HCT116 (cell line): ENCODE results near the gene P2RX7. TPM values are rescaled to one million over a fixed set of nuclear protein-coding genes. Genes with fewer than 3 reads are reported as not detected.

ENCODE experiments used
- ATAC-seq: fragments of 200-7000 bp; cut with Tn5 transposase; 2 replicates; pipeline ENCODE4 v1.9.1; 2020; ENCODE audit warnings: mild to moderate bottlenecking, moderate library complexity
- BruUV-seq: library from RNA; stranded (reverse); fragments of 400-500 nt; replicated peaks from 2 replicates; lab custom pipeline; 2021; lab: Mats Ljungman, UMichigan
- CTCF ChIA-PET: fragments of 300-600 bp; sonication (Branson Sonifier 250); formaldehyde crosslinking; loops from one replicate; lab custom pipeline; 2021; ENCODE audit warnings: antibody characterized with exemption; lab: Charles Lee
- POLR2A ChIA-PET: fragments of 300-600, 350-600 bp; sonication (Branson Sonifier 250); formaldehyde crosslinking; loops from one replicate; lab custom pipeline; 2021; ENCODE audit warnings: antibody characterized with exemption; lab: Charles Lee
- RAD21 ChIA-PET, 2 experiments: fragments of 300-600 bp; sonication (Branson Sonifier 250); formaldehyde crosslinking; loops; one replicate each; lab custom pipeline; 2023; ENCODE audit warnings: low total read pairs in 2 of 2; ENCODE audit not compliant: uncharacterized antibody in 2 of 2, unreplicated experiment in 2 of 2, low non-redundant PET in 1 of 2; lab: Charles Lee
- DNase-seq: peaks from one replicate; pipeline ENCODE4 v3.0.0-alpha.2; 2010; ENCODE audit warnings: low read depth, low spot score
- H2AFZ ChIP-seq: fragments of 200-600 bp; shearing (Covaris generic), sonication (generic); 2 replicates; pipeline ENCODE4 v1.6.1; 2017; ENCODE audit warnings: low read depth, mixed run types, mixed read lengths, antibody characterized with exemption, low read length; ENCODE audit not compliant: poor library complexity, severe bottlenecking
- H3K27ac ChIP-seq: 2 replicates; pipeline ENCODE4 v1.5.1; 2012; ENCODE audit warnings: low read depth, low read length
- H3K27me3 ChIP-seq: fragments of 200-600 bp; sonication (generic); 2 replicates; pipeline ENCODE4 v1.6.1; 2016; ENCODE audit warnings: mixed run types, low read length, mixed read lengths; ENCODE audit not compliant: insufficient read depth
- H3K36me3 ChIP-seq, 2 experiments: fragments of 200-500 bp in 1 of 2; fragments of 200-600 bp in 1 of 2; sonication (Bioruptor generic) in 1 of 2; sonication (generic) in 1 of 2; 2 replicates each; pipeline versions ENCODE4 v1.5.1 to v1.6.1; 2014 to 2016; ENCODE audit warnings: low read length in 2 of 2, inconsistent platforms in 1 of 2, mixed read lengths in 1 of 2, mixed run types in 1 of 2; ENCODE audit not compliant: insufficient read depth in 2 of 2, control insufficient read depth in 1 of 2
- H3K4me1 ChIP-seq, 2 experiments: fragments of 200-600 bp in 1 of 2; sonication (generic) in 1 of 2; 2 replicates each; pipeline versions ENCODE4 v1.5.1 to v1.6.1; 2012 to 2017; ENCODE audit warnings: low read length in 2 of 2, inconsistent platforms in 1 of 2, mild to moderate bottlenecking in 1 of 2, mixed read lengths in 1 of 2, mixed run types in 1 of 2, moderate library complexity in 1 of 2; ENCODE audit not compliant: insufficient read depth in 2 of 2, control insufficient read depth in 1 of 2
- H3K4me2 ChIP-seq: fragments of 200-600 bp; sonication (generic); 2 replicates; pipeline ENCODE4 v1.6.1; 2017; ENCODE audit warnings: mixed run types, low read length, mixed read lengths
- H3K4me3 ChIP-seq, 2 experiments: fragments of 200-600 bp in 1 of 2; sonication (generic) in 1 of 2; replicated peaks in 1 of 2; 2 replicates each; pipeline ENCODE4 v1.5.1; 2011 to 2016; ENCODE audit warnings: low read length in 2 of 2, control low read depth in 1 of 2, low read depth in 1 of 2, mild to moderate bottlenecking in 1 of 2, mixed read lengths in 1 of 2, mixed run types in 1 of 2
- H3K79me2 ChIP-seq: fragments of 200-600 bp; sonication (generic); 2 replicates; pipeline ENCODE4 v1.6.1; 2017; ENCODE audit warnings: mild to moderate bottlenecking, mixed run types, low read length, moderate library complexity, mixed read lengths; ENCODE audit not compliant: insufficient read depth
- H3K9ac ChIP-seq: fragments of 200-600 bp; sonication (generic); 2 replicates; pipeline ENCODE4 v1.6.1; 2016; ENCODE audit warnings: low read length, mixed read lengths
- H3K9me2 ChIP-seq: fragments of 200-600 bp; sonication (generic), shearing (Covaris generic); 2 replicates; pipeline ENCODE4 v1.6.1; 2017; ENCODE audit warnings: mixed run types, mild to moderate bottlenecking, moderate library complexity; ENCODE audit not compliant: insufficient read depth
- H3K9me3 ChIP-seq, 2 experiments: fragments of 200-500 bp in 1 of 2; fragments of 200-600 bp in 1 of 2; sonication (Bioruptor generic) in 1 of 2; sonication (generic) in 1 of 2; 2 replicates each; pipeline ENCODE4 v1.6.1; 2014 to 2017; ENCODE audit warnings: low read length in 2 of 2, mixed read lengths in 2 of 2, inconsistent platforms in 1 of 2, low read depth in 1 of 2, mild to moderate bottlenecking in 1 of 2, mixed run types in 1 of 2, moderate library complexity in 1 of 2; ENCODE audit not compliant: control insufficient read depth in 1 of 2, insufficient read depth in 1 of 2
- H4K20me1 ChIP-seq: fragments of 200-600 bp; sonication (generic), shearing (Covaris generic); 2 replicates; pipeline ENCODE4 v1.6.1; 2017; ENCODE audit warnings: mixed run types, mild to moderate bottlenecking, moderate library complexity; ENCODE audit not compliant: insufficient read depth
- CBX3 ChIP-seq: IDR thresholded peaks from 2 replicates; pipeline ENCODE4 v1.6.1; 2012; ENCODE audit warnings: low read depth
- EGR1 ChIP-seq: IDR thresholded peaks from 2 replicates; pipeline ENCODE4 v1.6.1; 2012; ENCODE audit warnings: low read depth
- EZH2phosphoT487 ChIP-seq: fragments of 200-600 bp; IDR thresholded peaks from 2 replicates; pipeline ENCODE4 v1.6.1; 2018; ENCODE audit warnings: antibody characterized with exemption, borderline replicate concordance
- intact Hi-C: fragments of 100-400 bp; cut with micrococcal nuclease; formaldehyde crosslinking; loops from 2 replicates; pipeline ENCODE4 v1.10.0; 2022
- total RNA-seq: library from RNA; stranded (reverse); gene quantifications from one replicate; pipeline ENCODE4 v1.2.1, GENCODE V29; 2021; ENCODE audit not compliant: unreplicated experiment

Gene P2RX7
- total RNA-seq, 1 experiment from 2014 or later = 1.5 TPM

- POLR2A ChIA-PET = no interaction called here
- Histone ChIP-seq H3K9me2 (no peaks in the 10 kb centered on the region), H3K79me2 (no peaks in the 10 kb centered on the region), H4K20me1 (no peaks in the 10 kb centered on the region), H3K36me3 (no peaks in the 10 kb centered on the region), H3K9me3 (no peaks in the 10 kb centered on the region), H3K4me1 (peaks cover 6 to 14% of the 10 kb centered on the region in 2 experiments), H3K4me3 (no peak overlapping the region), H3K27me3 (no peaks in the 10 kb centered on the region), H3K4me2 (no peak overlapping the region), H2AFZ (no peak overlapping the region), H3K9ac (no peak overlapping the region), H3K27ac (no peak overlapping the region)
- CTCF ChIA-PET = no interaction called here
- DNase-seq (no peak), ATAC-seq (no peak)
- intact Hi-C loops = no loop called here
- TF ChIP-seq EGR1 (no peak), CBX3 (no peak)
- RAD21 ChIA-PET = no interaction called here
- no TSS peak for BruUV-seq
Observed at GRCh38 chr12:121121805-121122204, 10.9 kb upstream of the P2RX7 start.

- Histone ChIP-seq H3K9me2 (no peaks in the 10 kb centered on the region), H3K4me2 (no peak overlapping the region), H3K36me3 (no peaks in the 10 kb centered on the region), H2AFZ (no peak overlapping the region), H3K27ac (no peak overlapping the region), H3K79me2 (no peaks in the 10 kb centered on the region), H4K20me1 (no peaks in the 10 kb centered on the region), H3K9ac (no peak overlapping the region), H3K4me3 (no peak overlapping the region), H3K4me1 (peaks cover 6 to 14% of the 10 kb centered on the region in 2 experiments), H3K9me3 (no peaks in the 10 kb centered on the region), H3K27me3 (no peaks in the 10 kb centered on the region)
- CTCF ChIA-PET = no interaction called here
- intact Hi-C loops = no loop called here
- RAD21 ChIA-PET = no interaction called here
- POLR2A ChIA-PET = no interaction called here
- no peak for TF ChIP-seq EZH2phosphoT487
- BruUV-seq = no TSS peak
- ATAC-seq (no peak), DNase-seq (no peak)
Observed at GRCh38 chr12:121123488-121123887, 9.2 kb upstream of the P2RX7 start.
